HepG2 (cell line): ENCODE measurements around the gene EFEMP2. TPM values are rescaled to one million over a fixed set of nuclear protein-coding genes. Genes with fewer than 3 reads are reported as not detected.
A peak's percentile ranks its signal among the peaks of the same experiment; 100 is the strongest.

Source experiments
- ATAC-seq: fragments of 200-7000 bp; cut with Tn5 transposase; 3 replicates; pipeline ENCODE4 v1.9.1; 2020; ENCODE audit warnings: mild to moderate bottlenecking, moderate library complexity
- BruUV-seq: library from RNA; stranded (reverse); fragments of 400-500 nt; replicated peaks from 2 replicates; lab custom pipeline; 2021; lab: Mats Ljungman, UMichigan
- CTCF ChIA-PET: fragments of 300-600 bp; formaldehyde crosslinking; extraction: SDS; loops from one replicate; lab custom pipeline; 2021; ENCODE audit warnings: low total read pairs, inconsistent platforms, low intra/inter-chr PET ratio; lab: Yijun Ruan, JAX
- POLR2A ChIA-PET: fragments of 350-600 bp; sonication (Branson Sonifier 250); formaldehyde crosslinking; loops from one replicate; lab custom pipeline; 2020; ENCODE audit warnings: antibody characterized with exemption, inconsistent platforms; lab: Yijun Ruan, JAX
- DNase-seq: peaks from one replicate; pipeline ENCODE4 v3.0.0-alpha.2; 2015; ENCODE audit warnings: low spot score
- FAIRE-seq: peaks from 3 replicates; lab custom pipeline; 2011; peaks lifted over from hg19 to GRCh38; lab: Jason Lieb, UNC
- H2AFZ ChIP-seq: one replicate; pipeline ENCODE4 v1.6.1; 2011; ENCODE audit warnings: low read length, inconsistent platforms
- H3K27ac ChIP-seq: fragments of 300-600 bp; 3 replicates; pipeline ENCODE4 v1.8.0; 2011; ENCODE audit warnings: mixed run types, mild to moderate bottlenecking, mixed read lengths, low read length, inconsistent platforms; ENCODE audit not compliant: insufficient read depth; ENCODE audit errors: extremely low read length
- H3K27me3 ChIP-seq, 2 experiments: fragments of 200-600 bp in 1 of 2; 2 replicates in 1 of 2; 3 replicates in 1 of 2; pipeline versions ENCODE4 v1.6.0 to v1.8.0; 2011; ENCODE audit warnings: low read length in 2 of 2, mild to moderate bottlenecking in 2 of 2, moderate library complexity in 2 of 2, inconsistent platforms in 1 of 2; ENCODE audit not compliant: insufficient read depth in 2 of 2, control insufficient read depth in 1 of 2
- H3K36me3 ChIP-seq, 2 experiments: fragments of 200-600 bp in 1 of 2; replicated peaks in 1 of 2; 2 replicates in 1 of 2; 3 replicates in 1 of 2; pipeline versions ENCODE4 v1.5.1 to v1.8.0; 2011; ENCODE audit warnings: low read length in 2 of 2, inconsistent platforms in 1 of 2; ENCODE audit not compliant: insufficient read depth in 2 of 2, control insufficient read depth in 1 of 2
- H3K4me1 ChIP-seq: 2 replicates; pipeline ENCODE4 v1.5.1; 2012; ENCODE audit warnings: low read length, inconsistent platforms; ENCODE audit not compliant: insufficient read depth
- H3K4me2 ChIP-seq: 2 replicates; pipeline ENCODE4 v1.6.0; 2011; ENCODE audit warnings: low read depth, low read length, inconsistent platforms
- H3K4me3 ChIP-seq, 3 experiments: fragments of 200-600 bp in 1 of 3; sonication (generic), shearing (Covaris generic) in 1 of 3; replicated peaks in 1 of 3; 2 replicates each; pipeline ENCODE4 v1.5.1; 2011 to 2016; ENCODE audit warnings: low read length in 3 of 3, inconsistent platforms in 2 of 3, low read depth in 2 of 3, mild to moderate bottlenecking in 2 of 3, control low read depth in 1 of 3, mixed read lengths in 1 of 3; ENCODE audit not compliant: insufficient read depth in 1 of 3
- H3K79me2 ChIP-seq: one replicate; pipeline ENCODE4 v1.6.1; 2011; ENCODE audit warnings: low read length, inconsistent platforms; ENCODE audit not compliant: insufficient read depth
- H3K9ac ChIP-seq: 2 replicates; pipeline ENCODE4 v1.6.0; 2011; ENCODE audit warnings: mild to moderate bottlenecking, low read depth, low read length, inconsistent platforms; ENCODE audit not compliant: insufficient read depth
- H3K9me3 ChIP-seq: 2 replicates; pipeline ENCODE4 v1.5.1; 2012; ENCODE audit warnings: mild to moderate bottlenecking, low read length
- H4K20me1 ChIP-seq: 2 replicates; pipeline ENCODE4 v1.6.0; 2011; ENCODE audit warnings: inconsistent platforms, mild to moderate bottlenecking, low read length, moderate library complexity; ENCODE audit not compliant: insufficient read depth
- HNF1A ChIP-seq, 2 experiments: sonication (generic) in 1 of 2; formaldehyde crosslinking in 1 of 2; IDR thresholded peaks; 2 replicates each; pipeline versions ENCODE4 v1.4.0 to v1.6.1; 2016 to 2020; ENCODE audit warnings: borderline replicate concordance in 1 of 2, low read depth in 1 of 2, mild to moderate bottlenecking in 1 of 2, missing genetic modification reagents in 1 of 2
- KDM5B ChIP-seq: sonication (generic); formaldehyde crosslinking; IDR thresholded peaks from 2 replicates; pipeline ENCODE4 v1.4.0; 2020; ENCODE audit warnings: missing genetic modification reagents, mild to moderate bottlenecking, borderline replicate concordance
- NR2F1 ChIP-seq, 2 experiments: fragments of 450-650 bp in 1 of 2; formaldehyde crosslinking in 1 of 2; IDR thresholded peaks; 2 replicates each; pipeline versions ENCODE4 v1.5.0 to v1.6.1; 2016 to 2020; ENCODE audit warnings: mild to moderate bottlenecking in 1 of 2, missing compliant biosample characterization in 1 of 2, missing genetic modification reagents in 1 of 2, moderate library complexity in 1 of 2
- RFX5 ChIP-seq: IDR thresholded peaks from 2 replicates; pipeline ENCODE4 v1.6.1; 2011; ENCODE audit warnings: low read depth, low read length, improper control_type of control experiment
- SOX5 ChIP-seq: IDR thresholded peaks from 2 replicates; pipeline ENCODE4 v1.6.1; 2016; ENCODE audit warnings: borderline replicate concordance
- XRCC5 ChIP-seq: fragments of 200-400 bp; formaldehyde crosslinking; optimal IDR thresholded peaks from 2 replicates; pipeline ENCODE3; 2017; ENCODE audit warnings: mild to moderate bottlenecking, low read length
- ZNF124 ChIP-seq: sonication (generic); formaldehyde crosslinking; IDR thresholded peaks from 2 replicates; pipeline ENCODE4 v1.4.0; 2020; ENCODE audit warnings: missing genetic modification reagents
- ZNF329 ChIP-seq: sonication (generic); formaldehyde crosslinking; IDR thresholded peaks from 2 replicates; pipeline ENCODE4 v1.9.0; 2021; ENCODE audit warnings: low read depth, mild to moderate bottlenecking, missing genetic modification reagents
- WGBS: methylation state at CpG from one replicate; pipeline ENCODE4 v1.1.6; 2017; ENCODE audit warnings: low lambda C conversion rate; 5-methylcytosine and 5-hydroxymethylcytosine counted together
- in situ Hi-C: cut with HindIII; loops from 2 replicates; pipeline ENCODE4 v1.10.0; 2017; ENCODE audit warnings: low pct_unique_long_range_greater_than_20kb; ENCODE audit not compliant: extremely low pct_ligation_motif_present
- intact Hi-C: fragments of 100-400 bp; cut with micrococcal nuclease; formaldehyde crosslinking; loops from one replicate; pipeline ENCODE4 v1.10.0; 2022; ENCODE audit not compliant: unreplicated experiment
- polyA plus RNA-seq, 8 experiments: library from polyadenylated mRNA; depleted of rRNA in 3 of 8; stranded (reverse) in 7 of 8; unstranded in 1 of 8; fragments of >200 nt; fragmentation: Illumina TruSeq in 4 of 8; extraction: Trizol in 4 of 8; gene quantifications; 2 replicates each; pipeline versions ENCODE4 v1.2.1 to v1.2.3, GENCODE V29; 2011 to 2016; ENCODE audit warnings: low read depth in 4 of 8, missing spikeins in 1 of 8, mixed read lengths in 1 of 8; ENCODE audit not compliant: insufficient read depth in 1 of 8
- total RNA-seq, 5 experiments: library from RNA; depleted of rRNA; stranded (reverse); fragments of >200 nt; fragmentation: Illumina TruSeq; extraction: Trizol; gene quantifications; 2 replicates each; pipeline ENCODE4 v1.2.3, GENCODE V29; 2016; ENCODE audit warnings: low read depth in 1 of 5
- TF ChIP-seq, protein P1 (sequence below): sonication (generic); formaldehyde crosslinking; IDR thresholded peaks from 2 replicates; pipeline ENCODE4 v1.5.0; 2020; ENCODE audit warnings: missing genetic modification reagents, mild to moderate bottlenecking, borderline replicate concordance
- TF ChIP-seq, protein P2 (sequence below): sonication (generic); formaldehyde crosslinking; IDR thresholded peaks from 2 replicates; pipeline ENCODE4 v1.5.0; 2020; ENCODE audit warnings: mild to moderate bottlenecking, missing genetic modification reagents, moderate library complexity
- TF ChIP-seq, protein P3 (sequence below): sonication (generic); formaldehyde crosslinking; IDR thresholded peaks from 2 replicates; pipeline ENCODE4 v1.9.0; 2021; ENCODE audit warnings: missing genetic modification reagents, borderline replicate concordance

Gene EFEMP2
- total and polyA plus RNA-seq, 2 of the 13 experiments (the other 11 are each of a cell fraction or from before 2014, with no cell fraction given), result 7.4 to 29.7 TPM

DNA sequence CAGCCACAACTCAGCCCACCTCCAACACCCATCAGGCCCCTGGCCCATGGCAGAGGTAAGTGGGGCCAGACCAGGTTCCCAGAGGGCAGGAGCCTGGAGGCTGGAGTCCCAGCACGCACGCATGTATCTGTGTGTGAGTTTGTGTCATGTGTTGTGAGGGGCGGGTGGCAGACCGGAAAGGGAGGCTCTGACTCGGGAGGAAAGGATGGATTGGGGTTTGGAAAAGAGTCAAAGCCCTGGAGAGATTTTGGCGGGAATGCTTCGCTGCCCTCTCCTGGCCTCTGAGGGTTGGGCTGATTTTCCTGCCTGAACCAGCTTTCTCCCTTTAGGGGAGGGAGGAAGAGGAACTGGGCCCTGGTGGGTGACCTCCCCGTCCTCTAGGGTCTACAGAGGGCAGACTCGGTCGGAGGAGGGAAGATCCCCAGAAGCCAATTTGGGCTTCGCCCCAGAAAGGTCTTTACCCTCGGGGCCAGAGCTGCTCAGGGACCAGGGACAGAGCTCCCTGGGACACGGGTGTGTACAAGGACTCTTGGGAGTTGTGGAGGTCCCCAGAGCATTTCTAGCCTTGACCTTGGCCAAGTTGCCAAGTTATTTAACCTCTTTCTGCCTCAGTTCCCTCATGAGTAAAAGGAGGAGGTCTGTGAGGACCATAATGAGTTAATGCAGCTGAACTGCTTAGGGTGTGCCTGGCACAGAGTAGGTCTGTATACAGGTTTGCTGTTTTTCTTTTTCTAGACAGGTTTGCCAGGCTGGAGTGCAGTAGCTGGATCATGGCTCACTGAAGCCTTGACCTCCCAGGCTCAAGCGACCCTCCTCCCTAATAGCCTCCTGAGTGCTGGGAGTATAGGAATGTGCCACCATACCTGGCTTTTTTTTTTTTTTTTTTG, 39.3 kb upstream of the EFEMP2 start:
- peak; percentile 31 for ATAC-seq
- Histone ChIP-seq H2AFZ (no peak overlapping the region), H3K79me2 (no peaks in the 10 kb centered on the region), H3K9me3 (no peaks in the 10 kb centered on the region), H3K4me1 (peaks cover 60% of the 10 kb centered on the region), H3K4me2 (peak overlapping the region; percentile 50), H4K20me1 (no peaks in the 10 kb centered on the region), H3K4me3 (peak overlapping the region in 1 of 3 experiments; percentile 21; a peak in 1 of 6 replicates), H3K27ac (no peak overlapping the region), H3K27me3 (peaks cover 0 to 3% of the 10 kb centered on the region in 2 experiments; a peak in 1 of 5 replicates), H3K36me3 (no peaks in the 10 kb centered on the region), H3K9ac (no peak overlapping the region; the same call in 1 of the 2 replicates)
- FAIRE-seq, result no peak
- CTCF ChIA-PET, result no interaction called here
- intact Hi-C loops (no loop called here), in situ Hi-C loops (no loop called here)
- no peak for DNase-seq
- no TSS peak for BruUV-seq
- WGBS, result 6% methylated on average over 5 of the region's 14 CpGs
- POLR2A ChIA-PET, result interaction anchor here (0.8 to 2.4 kb wide), 3 partner anchors 13 to 295 kb away, joined by 3 to 21 read pairs (median 9); partner anchors contain the start of genes CCDC85B, FIBP and FOSL1
- TF ChIP-seq RFX5 (peak; percentile 85), HNF1A (IDR thresholded peaks at IDR 0.05; ENCODE audit: low read depth) (no peak), HNF1A (CRISPR knock-in tag; IDR thresholded peaks at IDR 0.05; ENCODE audit: borderline replicate concordance) (no peak), KDM5B (CRISPR knock-in tag) (peak; percentile 26; the same call in 1 of the 2 replicates), XRCC5 (peak; percentile 52), SOX5 (no peak), NR2F1 (CRISPR knock-in tag; IDR thresholded peaks at IDR 0.05) (no peak), ZNF124 (CRISPR knock-in tag) (no peak), ZNF329 (no peak)
- TF ChIP-seq, protein P1, sequence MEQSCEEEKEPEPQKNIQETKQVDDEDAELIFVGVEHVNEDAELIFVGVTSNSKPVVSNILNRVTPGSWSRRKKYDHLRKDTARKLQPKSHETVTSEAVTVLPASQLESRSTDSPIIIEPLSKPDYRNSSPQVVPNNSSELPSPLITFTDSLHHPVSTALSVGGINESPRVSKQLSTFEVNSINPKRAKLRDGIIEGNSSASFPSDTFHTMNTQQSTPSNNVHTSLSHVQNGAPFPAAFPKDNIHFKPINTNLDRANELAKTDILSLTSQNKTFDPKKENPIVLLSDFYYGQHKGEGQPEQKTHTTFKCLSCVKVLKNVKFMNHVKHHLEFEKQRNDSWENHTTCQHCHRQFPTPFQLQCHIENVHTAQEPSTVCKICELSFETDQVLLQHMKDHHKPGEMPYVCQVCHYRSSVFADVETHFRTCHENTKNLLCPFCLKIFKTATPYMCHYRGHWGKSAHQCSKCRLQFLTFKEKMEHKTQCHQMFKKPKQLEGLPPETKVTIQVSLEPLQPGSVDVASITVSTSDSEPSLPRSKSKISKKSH (CRISPR knock-in tag), result no peak
- TF ChIP-seq, protein P2, sequence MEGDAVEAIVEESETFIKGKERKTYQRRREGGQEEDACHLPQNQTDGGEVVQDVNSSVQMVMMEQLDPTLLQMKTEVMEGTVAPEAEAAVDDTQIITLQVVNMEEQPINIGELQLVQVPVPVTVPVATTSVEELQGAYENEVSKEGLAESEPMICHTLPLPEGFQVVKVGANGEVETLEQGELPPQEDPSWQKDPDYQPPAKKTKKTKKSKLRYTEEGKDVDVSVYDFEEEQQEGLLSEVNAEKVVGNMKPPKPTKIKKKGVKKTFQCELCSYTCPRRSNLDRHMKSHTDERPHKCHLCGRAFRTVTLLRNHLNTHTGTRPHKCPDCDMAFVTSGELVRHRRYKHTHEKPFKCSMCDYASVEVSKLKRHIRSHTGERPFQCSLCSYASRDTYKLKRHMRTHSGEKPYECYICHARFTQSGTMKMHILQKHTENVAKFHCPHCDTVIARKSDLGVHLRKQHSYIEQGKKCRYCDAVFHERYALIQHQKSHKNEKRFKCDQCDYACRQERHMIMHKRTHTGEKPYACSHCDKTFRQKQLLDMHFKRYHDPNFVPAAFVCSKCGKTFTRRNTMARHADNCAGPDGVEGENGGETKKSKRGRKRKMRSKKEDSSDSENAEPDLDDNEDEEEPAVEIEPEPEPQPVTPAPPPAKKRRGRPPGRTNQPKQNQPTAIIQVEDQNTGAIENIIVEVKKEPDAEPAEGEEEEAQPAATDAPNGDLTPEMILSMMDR (CRISPR knock-in tag), result peak; percentile 53
- TF ChIP-seq, protein P3, sequence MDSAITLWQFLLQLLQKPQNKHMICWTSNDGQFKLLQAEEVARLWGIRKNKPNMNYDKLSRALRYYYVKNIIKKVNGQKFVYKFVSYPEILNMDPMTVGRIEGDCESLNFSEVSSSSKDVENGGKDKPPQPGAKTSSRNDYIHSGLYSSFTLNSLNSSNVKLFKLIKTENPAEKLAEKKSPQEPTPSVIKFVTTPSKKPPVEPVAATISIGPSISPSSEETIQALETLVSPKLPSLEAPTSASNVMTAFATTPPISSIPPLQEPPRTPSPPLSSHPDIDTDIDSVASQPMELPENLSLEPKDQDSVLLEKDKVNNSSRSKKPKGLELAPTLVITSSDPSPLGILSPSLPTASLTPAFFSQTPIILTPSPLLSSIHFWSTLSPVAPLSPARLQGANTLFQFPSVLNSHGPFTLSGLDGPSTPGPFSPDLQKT, result no peak
